ENCODE data around the gene CUTA. TPM values are rescaled to one million over a fixed set of nuclear protein-coding genes. Genes with fewer than 3 reads are reported as not detected.

Gene CUTA
- total RNA-seq, 1 experiment from 2014 or later = 257 TPM

- no peak overlapping the region for H2AFZ ChIP-seq (ENCODE audit: low read length)
- H3K79me2 ChIP-seq (ENCODE audit: insufficient read depth, low read length) = no peaks in the 10 kb centered on the region
- H4K5ac ChIP-seq (ENCODE audit: insufficient read length, low read depth, low read length) = no peak overlapping the region
- no peak overlapping the region for H4K91ac ChIP-seq (ENCODE audit: insufficient read length, low read depth, low read length)
- peak overlapping the region in 1 of 3 experiments; percentile 41; a peak in 1 of 7 replicates for H3K27ac Mint-ChIP-seq
- peak overlapping the region; percentile 63 for H4K8ac ChIP-seq (replicated peaks; ENCODE audit: insufficient read length, low read depth, low read length)
- H2BK120ac ChIP-seq (ENCODE audit: low read depth, low read length, poor library complexity, severe bottlenecking) = no peak overlapping the region
- H2BK5ac ChIP-seq (ENCODE audit: insufficient read length, low read length) = no peak overlapping the region
- H3K36me3 Mint-ChIP-seq (ENCODE audit: insufficient read depth in 1 of 3, low read depth in 3 of 3) = no peaks in the 10 kb centered on the region
- no peak overlapping the region for H2AK5ac ChIP-seq (ENCODE audit: insufficient read length, low read length)
- no peak for DNase-seq
- no peaks in the 10 kb centered on the region for H3K9me3 ChIP-seq (ENCODE audit: control insufficient read depth, low read depth, low read length)
- peaks cover 2% of the 10 kb centered on the region for H3K27me3 Mint-ChIP-seq (ENCODE audit: low read depth)
- H3K23me2 ChIP-seq (ENCODE audit: insufficient read length, low read depth, low read length, poor library complexity, severe bottlenecking) = no peaks in the 10 kb centered on the region
- H3K4me1 Mint-ChIP-seq = peaks cover 2 to 3% of the 10 kb centered on the region in 2 experiments; a peak in 1 of 4 replicates
- no peaks in the 10 kb centered on the region for H3K79me1 ChIP-seq (ENCODE audit: insufficient read depth, low read depth, low read length, poor library complexity, severe bottlenecking)
- H2BK15ac ChIP-seq (ENCODE audit: low read depth, low read length) = no peak overlapping the region
- no peaks in the 10 kb centered on the region for H3K27me3 ChIP-seq (ENCODE audit: insufficient read depth, low read length)
- H3K23ac ChIP-seq (ENCODE audit: insufficient read length, low read depth, low read length) = no peak overlapping the region
- no peak overlapping the region for H3T11ph ChIP-seq (ENCODE audit: low read length)
- H3K4ac ChIP-seq (ENCODE audit: low read depth, low read length) = no peak overlapping the region
- H3K14ac ChIP-seq (ENCODE audit: insufficient read depth, low read length) = no peak overlapping the region
- H3K4me3 Mint-ChIP-seq = no peak overlapping the region
- H2BK12ac ChIP-seq (ENCODE audit: insufficient read length, low read depth, low read length) = no peak overlapping the region
- no peak for TF ChIP-seq CTCF (conservative IDR thresholded peaks at IDR 0.05)
- H3K4me1 ChIP-seq (ENCODE audit: insufficient read depth, low read length) = no peaks in the 10 kb centered on the region
- WGBS (ENCODE audit: extremely low coverage, insufficient read length, low lambda C conversion rate) = no CpG with 5 or more reads among the region's 10 CpGs
- no peak overlapping the region for H3K56ac ChIP-seq (ENCODE audit: insufficient read length, low read depth, low read length)
- no peak overlapping the region for H3K4me2 ChIP-seq (ENCODE audit: insufficient read depth, insufficient read length, low read length)
- H3K18ac ChIP-seq (ENCODE audit: insufficient read length, low read depth, low read length) = no peak overlapping the region
- no peaks in the 10 kb centered on the region for H3K9me3 Mint-ChIP-seq
- no peaks in the 10 kb centered on the region for H4K20me1 ChIP-seq (ENCODE audit: control insufficient read depth, insufficient read depth, insufficient read length)
- no peak overlapping the region for H3K9ac ChIP-seq (ENCODE audit: extremely low read depth, insufficient read length, low read length)
- H2BK20ac ChIP-seq (ENCODE audit: low read depth, low read length, poor library complexity, severe bottlenecking) = no peak overlapping the region
- no peak overlapping the region for H3K27ac ChIP-seq (ENCODE audit: insufficient read length, low read depth, low read length)
Observed at GRCh38 chr6:33383427-33384185, 34.3 kb downstream of the CUTA start.

Measured in H9 (cell line).